Coronary artery (tissue), 2 donors: Measurements from ENCODE around the gene RSBN1L.

Source experiments
- DNase-seq: peaks from one replicate; pipeline ENCODE4 v3.0.0-alpha.2; 2017; ENCODE audit warnings: low spot score
- H3K27ac ChIP-seq, 2 donors: fragments of 200-600 bp; sonication (generic); one replicate each; pipeline ENCODE4 v1.5.1; 2016 to 2019
- H3K4me3 ChIP-seq: fragments of 200-600 bp; sonication (generic); 2 replicates; pipeline ENCODE4 v1.5.1; 2016; ENCODE audit warnings: mild to moderate bottlenecking, moderate library complexity
- TF ChIP-seq, protein P1 (sequence below): fragments of 200-600 bp; sonication (generic); IDR thresholded peaks from one replicate; pipeline ENCODE4 v1.5.1; 2019; ENCODE audit warnings: antibody characterized with exemption

RSBN1L gene

GRCh38 chr7:77766801-77767605 lies 70.7 kb downstream of the RSBN1L start:
- H3K27ac ChIP-seq = no peak overlapping the region
- TF ChIP-seq, protein P1, sequence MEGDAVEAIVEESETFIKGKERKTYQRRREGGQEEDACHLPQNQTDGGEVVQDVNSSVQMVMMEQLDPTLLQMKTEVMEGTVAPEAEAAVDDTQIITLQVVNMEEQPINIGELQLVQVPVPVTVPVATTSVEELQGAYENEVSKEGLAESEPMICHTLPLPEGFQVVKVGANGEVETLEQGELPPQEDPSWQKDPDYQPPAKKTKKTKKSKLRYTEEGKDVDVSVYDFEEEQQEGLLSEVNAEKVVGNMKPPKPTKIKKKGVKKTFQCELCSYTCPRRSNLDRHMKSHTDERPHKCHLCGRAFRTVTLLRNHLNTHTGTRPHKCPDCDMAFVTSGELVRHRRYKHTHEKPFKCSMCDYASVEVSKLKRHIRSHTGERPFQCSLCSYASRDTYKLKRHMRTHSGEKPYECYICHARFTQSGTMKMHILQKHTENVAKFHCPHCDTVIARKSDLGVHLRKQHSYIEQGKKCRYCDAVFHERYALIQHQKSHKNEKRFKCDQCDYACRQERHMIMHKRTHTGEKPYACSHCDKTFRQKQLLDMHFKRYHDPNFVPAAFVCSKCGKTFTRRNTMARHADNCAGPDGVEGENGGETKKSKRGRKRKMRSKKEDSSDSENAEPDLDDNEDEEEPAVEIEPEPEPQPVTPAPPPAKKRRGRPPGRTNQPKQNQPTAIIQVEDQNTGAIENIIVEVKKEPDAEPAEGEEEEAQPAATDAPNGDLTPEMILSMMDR = no peak
- DNase-seq = no peak
- H3K4me3 ChIP-seq = no peak overlapping the region

- TF ChIP-seq, protein P1 = no peak
- DNase-seq = no peak
- Histone ChIP-seq H3K4me3 (no peak overlapping the region), H3K27ac (no peak overlapping the region)
Observed at GRCh38 chr7:77770316-77770715, 74.1 kb downstream of the RSBN1L start.

- TF ChIP-seq, protein P1 = no peak
- H3K27ac ChIP-seq = no peak overlapping the region
- no peak for DNase-seq
- no peak overlapping the region for H3K4me3 ChIP-seq
Observed at GRCh38 chr7:77771901-77772300, 75.6 kb downstream of the RSBN1L start.

DNA sequence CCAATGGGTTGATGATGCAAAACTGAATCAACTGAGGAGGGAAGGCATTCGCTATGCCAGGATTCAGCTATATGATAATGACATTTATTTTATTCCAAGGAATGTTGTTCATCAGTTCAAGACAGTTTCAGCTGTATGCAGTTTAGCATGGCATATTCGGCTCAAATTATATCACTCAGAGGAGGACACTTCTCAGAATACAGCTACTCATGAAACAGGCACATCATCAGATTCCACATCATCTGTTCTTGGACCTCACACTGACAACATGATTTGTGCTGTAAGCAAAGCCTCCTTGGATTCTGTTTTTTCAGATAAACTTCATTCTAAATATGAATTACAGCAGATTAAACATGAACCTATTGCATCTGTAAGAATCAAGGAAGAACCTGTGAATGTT lies 82.3 kb downstream of the RSBN1L start:
- TF ChIP-seq, protein P1 = no peak
- DNase-seq = no peak

GRCh38 chr7:77782383-77782782 lies 86.1 kb downstream of the RSBN1L start:
- DNase-seq = no peak
- H3K4me3 ChIP-seq = no peak overlapping the region
- TF ChIP-seq, protein P1 = no peak
- H3K27ac ChIP-seq = no peak overlapping the region

More for the DNA sequence above, 82.3 kb downstream of the RSBN1L start:
- Histone ChIP-seq H3K4me3 (no peak overlapping the region), H3K27ac (no peak overlapping the region)

DNA sequence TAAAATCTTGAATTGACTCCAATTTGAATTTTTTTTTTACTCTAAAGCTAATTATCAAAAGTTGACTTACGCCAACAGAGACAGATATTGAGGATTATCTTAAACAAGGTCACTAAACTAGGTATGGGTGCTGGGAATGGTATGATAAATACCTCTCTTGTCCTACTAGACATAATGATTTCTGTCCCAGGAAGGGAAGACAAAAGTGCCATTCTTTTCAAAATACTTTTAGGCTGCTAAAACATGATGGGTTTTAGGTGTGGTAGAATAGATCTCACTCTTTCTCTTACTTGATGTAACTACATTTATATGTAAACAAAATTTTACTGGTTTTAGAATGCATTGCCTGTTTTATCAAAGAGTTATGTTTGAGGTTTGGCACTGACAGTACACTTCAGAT lies 86.9 kb downstream of the RSBN1L start:
- H3K27ac ChIP-seq = no peak overlapping the region
- no peak for DNase-seq

More for the DNA sequence above, 86.9 kb downstream of the RSBN1L start:
- no peak overlapping the region for H3K4me3 ChIP-seq
- TF ChIP-seq, protein P1 = no peak
